Brain pericyte (primary cell): ENCODE data around the gene RPL12.

Experiments used
- DNase-seq: peaks from one replicate; pipeline ENCODE4 v3.0.0-alpha.2; 2012; ENCODE audit warnings: low read depth, low spot score

RPL12 gene

GRCh38 chr9:127438394-127438793 lies 12.8 kb downstream of the RPL12 start:
- no peak for DNase-seq

DNA sequence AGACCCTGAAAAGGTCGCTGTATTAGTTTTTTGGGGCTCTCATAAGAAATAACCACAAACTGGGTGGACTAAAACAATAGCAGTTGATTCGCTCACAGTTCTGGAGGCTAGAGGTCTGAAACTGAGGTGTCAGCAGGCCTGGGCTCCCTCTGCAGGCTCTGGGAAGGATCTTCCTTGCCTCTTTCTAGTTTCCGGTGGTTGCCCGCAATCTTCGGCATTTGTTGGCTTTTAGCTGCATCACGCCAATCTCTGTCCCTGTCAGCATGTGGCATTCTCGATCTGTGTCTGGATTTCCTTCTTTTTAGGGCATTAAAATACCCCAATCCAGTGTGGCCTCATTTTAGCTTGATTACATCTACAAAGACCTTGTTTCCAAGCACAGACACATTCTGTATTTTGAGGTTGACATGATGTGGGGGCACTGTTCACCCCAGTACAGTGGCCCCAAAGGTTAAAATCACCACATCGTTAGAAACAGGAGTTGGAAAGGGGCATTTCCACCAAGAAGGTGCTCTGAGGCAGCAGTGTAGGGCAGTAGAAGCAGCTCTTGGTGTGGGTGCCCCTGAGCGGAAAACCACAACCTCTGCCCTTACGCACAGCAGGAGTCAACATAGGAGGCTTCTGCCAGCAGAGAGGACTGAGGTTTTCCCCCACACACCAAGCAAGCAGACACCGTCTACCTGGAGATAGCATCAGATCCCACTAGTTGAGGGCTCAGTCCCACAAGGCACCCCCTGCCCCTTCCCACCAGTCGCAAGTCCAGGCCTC lies 13.5 kb downstream of the RPL12 start:
- no peak for DNase-seq

DNA sequence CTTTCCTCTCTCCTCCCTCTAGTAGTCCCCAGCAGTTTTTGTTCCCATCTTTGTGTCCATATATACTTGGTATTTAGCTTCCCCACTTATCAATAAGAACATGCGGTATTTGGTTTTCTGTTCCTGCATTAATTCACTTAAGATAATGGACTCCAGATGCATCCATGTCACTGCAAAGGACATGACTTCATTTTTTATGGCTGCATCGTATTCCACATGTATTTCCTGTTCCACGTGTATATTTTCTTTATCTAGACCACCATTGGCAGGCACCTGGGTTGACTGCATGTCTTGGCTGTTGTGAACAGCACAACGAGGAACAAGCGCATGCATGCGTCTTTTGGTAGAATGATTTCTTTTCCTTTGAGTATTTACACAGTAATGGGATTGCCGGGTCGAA lies 20.8 kb downstream of the RPL12 start:
- DNase-seq, result no peak

DNA sequence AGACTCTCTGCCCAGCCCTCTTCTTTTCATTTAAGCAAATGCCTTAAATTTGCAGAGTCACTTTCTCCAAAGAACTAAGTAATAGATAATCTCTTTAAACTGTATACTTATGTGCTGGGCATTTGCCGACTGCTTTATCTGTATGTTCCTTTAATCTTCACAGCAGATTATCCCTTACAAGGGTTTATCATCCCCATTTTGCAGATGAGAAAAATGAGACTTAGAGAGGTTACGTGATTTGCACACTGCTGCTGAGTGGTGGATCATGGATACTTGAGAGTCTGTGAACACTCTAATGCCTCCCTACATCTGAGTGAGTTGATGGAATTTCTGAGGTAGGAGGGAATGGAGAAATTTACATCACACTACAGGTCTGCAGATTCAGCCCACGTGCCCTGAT lies 22.9 kb downstream of the RPL12 start:
- DNase-seq, result no peak

DNA sequence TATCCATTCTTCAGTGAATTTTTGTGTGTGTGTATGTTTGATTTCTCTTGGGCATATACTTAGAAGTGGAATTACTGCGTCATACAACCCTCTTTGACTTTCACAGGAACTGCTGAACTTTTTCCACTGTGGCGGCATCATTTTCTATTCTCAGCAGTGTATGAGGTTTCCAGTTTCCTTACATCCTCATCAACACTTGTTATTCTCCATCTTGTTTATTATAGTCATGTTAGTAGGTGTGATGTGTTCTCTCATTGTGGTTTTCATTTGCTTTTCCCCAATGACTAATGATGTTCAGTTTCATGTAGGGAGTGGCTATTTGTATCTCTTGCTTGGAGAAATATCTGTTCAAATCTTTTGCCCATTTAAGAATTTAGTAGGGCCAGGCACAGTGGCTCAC lies 24.4 kb downstream of the RPL12 start:
- DNase-seq, result no peak

GRCh38 chr9:127424676-127424999 lies 26.6 kb downstream of the RPL12 start:
- no peak for DNase-seq

- DNase-seq, result peak; percentile 80
Measured at GRCh38 chr9:127423934-127424675, 27.1 kb downstream of the RPL12 start, which contains the start of gene ZNF79. Gene ZNF79 (plus strand): TSS chr9:127424382. CDS start chr9:127424788, 406 bp downstream.

DNA sequence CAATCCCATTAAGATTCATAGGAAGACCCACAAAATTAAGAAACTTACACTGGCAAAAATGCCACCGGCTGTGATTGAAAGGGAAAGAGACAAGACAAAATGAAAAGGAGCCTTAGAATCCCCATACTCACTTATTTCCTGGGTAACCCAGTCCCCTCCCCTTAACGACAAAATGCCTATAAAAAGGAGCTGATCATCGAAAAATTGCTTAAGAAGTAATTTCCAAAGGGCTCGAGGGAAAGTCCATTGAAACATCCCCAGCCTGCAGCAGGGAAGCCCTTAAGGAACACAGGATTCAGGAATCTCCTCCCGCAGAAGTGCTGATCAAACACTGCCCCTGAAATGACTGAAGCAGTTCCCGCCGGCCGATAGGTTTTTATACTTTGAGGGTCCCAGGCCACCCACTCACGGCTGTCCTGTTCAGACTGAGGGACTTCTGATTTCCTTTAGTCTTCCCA lies 27.7 kb downstream of the RPL12 start:
- no peak for DNase-seq

DNA sequence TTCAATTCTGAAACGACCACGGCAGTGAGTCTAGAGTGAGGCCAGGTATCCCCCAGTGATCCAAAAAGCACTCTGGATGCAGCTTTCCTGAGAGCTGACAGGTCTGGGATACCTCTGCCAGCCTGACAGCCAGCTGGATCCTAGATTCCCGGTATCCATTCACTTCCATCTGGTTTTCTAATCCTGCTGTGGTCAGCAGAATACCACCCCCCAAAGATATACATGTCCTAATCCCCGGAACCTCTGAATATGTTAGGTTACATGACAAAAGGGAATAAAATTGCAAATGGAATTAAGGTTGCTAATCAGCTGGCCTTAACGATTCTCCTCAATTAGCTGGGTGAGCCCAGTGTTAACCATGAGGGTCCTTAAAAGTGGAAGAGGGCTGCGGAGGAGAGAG lies 28.4 kb downstream of the RPL12 start:
- no peak for DNase-seq

GRCh38 chr9:127422133-127422782 lies 28.9 kb downstream of the RPL12 start:
- no peak for DNase-seq

- no peak for DNase-seq
Measured at GRCh38 chr9:127421057-127421456, 30.1 kb downstream of the RPL12 start.

GRCh38 chr9:127419348-127419747 lies 31.9 kb downstream of the RPL12 start:
- no peak for DNase-seq

GRCh38 chr9:127418037-127418471 lies 33.2 kb downstream of the RPL12 start:
- no peak for DNase-seq

- DNase-seq, result no peak
Measured at GRCh38 chr9:127417131-127418036, 33.8 kb downstream of the RPL12 start.

- no peak for DNase-seq
Measured at GRCh38 chr9:127415657-127416056, 35.5 kb downstream of the RPL12 start.

GRCh38 chr9:127415141-127415540 lies 36.1 kb downstream of the RPL12 start:
- DNase-seq, result no peak

DNA sequence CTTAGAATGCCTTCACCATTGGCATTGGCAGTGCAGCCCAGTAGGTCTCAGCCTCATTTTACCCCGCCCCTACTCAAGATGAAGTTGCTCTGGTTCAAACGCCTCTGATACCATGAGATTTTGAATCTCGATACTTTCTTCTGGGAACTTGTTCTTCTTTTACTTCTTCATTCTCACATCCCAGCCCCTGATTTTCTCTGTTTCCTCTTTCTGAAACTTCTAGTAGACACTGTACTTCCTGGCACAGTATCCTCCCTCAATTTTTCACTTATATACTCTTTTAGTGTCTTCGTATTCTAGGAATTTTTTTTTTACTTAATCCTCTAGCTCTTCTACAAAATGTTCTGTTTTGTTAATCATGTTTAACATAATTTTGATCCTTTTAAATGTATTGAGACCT lies 40.1 kb downstream of the RPL12 start:
- DNase-seq, result no peak

GRCh38 chr9:127407492-127407843 lies 43.7 kb downstream of the RPL12 start:
- no peak for DNase-seq

DNA sequence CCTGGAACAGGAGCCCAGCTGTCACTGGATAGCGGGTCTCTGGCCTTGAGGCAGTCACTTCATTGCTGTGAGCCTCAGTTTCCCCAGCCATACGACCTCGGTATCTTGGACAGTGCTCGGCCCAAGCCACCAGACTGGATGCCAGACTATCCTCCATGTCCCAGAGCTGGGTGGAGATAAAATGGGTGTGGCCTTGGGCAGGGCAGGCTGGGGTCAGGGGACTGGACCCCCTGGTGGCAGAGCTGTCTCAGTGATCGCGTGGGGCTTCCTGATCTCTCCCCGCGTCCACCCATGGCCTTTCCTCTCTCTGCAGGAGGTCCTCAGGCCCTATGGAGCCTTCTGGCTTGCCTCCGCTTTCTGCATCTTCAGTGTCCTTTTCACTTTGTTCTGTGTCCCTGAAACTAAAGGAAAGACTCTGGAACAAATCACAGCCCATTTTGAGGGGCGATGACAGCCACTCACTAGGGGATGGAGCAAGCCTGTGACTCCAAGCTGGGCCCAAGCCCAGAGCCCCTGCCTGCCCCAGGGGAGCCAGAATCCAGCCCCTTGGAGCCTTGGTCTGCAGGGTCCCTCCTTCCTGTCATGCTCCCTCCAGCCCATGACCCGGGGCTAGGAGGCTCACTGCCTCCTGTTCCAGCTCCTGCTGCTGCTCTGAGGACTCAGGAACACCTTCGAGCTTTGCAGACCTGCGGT lies 44.3 kb downstream of the RPL12 start:
- DNase-seq, result no peak

GRCh38 chr9:127405344-127406125 lies 45.7 kb downstream of the RPL12 start:
- no peak for DNase-seq
